ENCODE results near the gene BEST3.
A peak's percentile ranks its signal among the peaks of the same experiment; 100 is the strongest.
"Not testable (repeated sequence)": the region's sequence is repeated elsewhere in the genome, so short reads cannot be mapped to it uniquely, and the experiment has no call there.

BEST3 gene

GRCh38 chr12:69645031-69645430 is 54.1 kb downstream of the BEST3 start:
- DNase-seq, result no peak

- no peak for DNase-seq
Observed at GRCh38 chr12:69644511-69644910, 54.6 kb downstream of the BEST3 start.

GRCh38 chr12:69642531-69642930 is 56.6 kb downstream of the BEST3 start:
- no peak for DNase-seq

GRCh38 chr12:69641546-69641945 is 57.6 kb downstream of the BEST3 start:
- no peak for DNase-seq

- peak; percentile 67 to 73 for DNase-seq
Observed at GRCh38 chr12:69639400-69640016, 59.6 kb downstream of the BEST3 start.

GRCh38 chr12:69633061-69633460 is 66.0 kb downstream of the BEST3 start:
- no peak for DNase-seq

GRCh38 chr12:69630191-69630590 is 68.9 kb downstream of the BEST3 start:
- no peak for DNase-seq

- DNase-seq, result no peak
Observed at GRCh38 chr12:69627501-69627900, 71.6 kb downstream of the BEST3 start.

GRCh38 chr12:69623970-69624369 is 75.1 kb downstream of the BEST3 start:
- no peak for DNase-seq

GRCh38 chr12:69621551-69621950 is 77.6 kb downstream of the BEST3 start:
- no peak for DNase-seq

- no peak for DNase-seq
Observed at GRCh38 chr12:69620921-69621320, 78.2 kb downstream of the BEST3 start.

- no peak for DNase-seq
Observed at GRCh38 chr12:69620077-69620476, 79.0 kb downstream of the BEST3 start.

GRCh38 chr12:69619050-69619449 is 80.1 kb downstream of the BEST3 start:
- DNase-seq, result no peak

- DNase-seq, result no peak
Observed at GRCh38 chr12:69616025-69616424, 83.1 kb downstream of the BEST3 start.

GRCh38 chr12:69613351-69613750 is 85.8 kb downstream of the BEST3 start:
- DNase-seq, result no peak

- DNase-seq, result no peak
Observed at GRCh38 chr12:69610729-69611128, 88.4 kb downstream of the BEST3 start, which contains the start of gene LRRC10. Gene LRRC10, minus strand, starts transcription at chr12:69610907. Its CDS starts 69 bp downstream, at chr12:69610838.

- no peak for DNase-seq
Observed at GRCh38 chr12:69610126-69610525, 89.0 kb downstream of the BEST3 start.

- DNase-seq, result no peak
Observed at GRCh38 chr12:69608114-69608513, 91.0 kb downstream of the BEST3 start.

GRCh38 chr12:69604275-69604674 is 94.8 kb downstream of the BEST3 start:
- DNase-seq, result not testable (repeated sequence)
